Astrocyte (in vitro differentiated cells and primary cell): ENCODE measurements around the gene ANKRD12. TPM values are rescaled to one million over a fixed set of nuclear protein-coding genes. Genes with fewer than 3 reads are reported as not detected.

Experiments used
- DNase-seq: peaks from one replicate; pipeline ENCODE4 v3.0.0-alpha.2; 2010; ENCODE audit warnings: low read depth
- FAIRE-seq: peaks from 2 replicates; lab custom pipeline; 2011; peaks lifted over from hg19 to GRCh38; lab: Jason Lieb, UNC
- H2AFZ ChIP-seq: 2 replicates; pipeline ENCODE4 v1.6.0; 2012; ENCODE audit warnings: low read depth, low read length, inconsistent platforms
- H3K27ac ChIP-seq: 2 replicates; pipeline ENCODE4 v1.5.1; 2011; ENCODE audit warnings: low read depth, low read length, inconsistent platforms
- H3K27me3 ChIP-seq: 2 replicates; pipeline ENCODE4 v1.6.0; 2011; ENCODE audit warnings: low read length, inconsistent platforms; ENCODE audit not compliant: insufficient read depth
- H3K36me3 ChIP-seq: 2 replicates; pipeline ENCODE4 v1.5.1; 2011; ENCODE audit warnings: low read length, inconsistent platforms; ENCODE audit not compliant: insufficient read depth
- H3K4me1 ChIP-seq: 2 replicates; pipeline ENCODE4 v1.5.1; 2011; ENCODE audit warnings: low read length, inconsistent platforms; ENCODE audit not compliant: insufficient read depth
- H3K4me2 ChIP-seq: 2 replicates; pipeline ENCODE4 v1.6.0; 2012; ENCODE audit warnings: low read length, inconsistent platforms
- H3K4me3 ChIP-seq: 2 replicates; pipeline ENCODE4 v1.5.1; 2011; ENCODE audit warnings: low read depth, mild to moderate bottlenecking, low read length, inconsistent platforms; ENCODE audit not compliant: insufficient read depth
- H3K79me2 ChIP-seq: 2 replicates; pipeline ENCODE4 v1.6.0; 2012; ENCODE audit warnings: mild to moderate bottlenecking, low read length, inconsistent platforms; ENCODE audit not compliant: insufficient read depth
- H3K9ac ChIP-seq: 2 replicates; pipeline ENCODE4 v1.6.0; 2012; ENCODE audit warnings: mild to moderate bottlenecking, low read length, inconsistent platforms
- H3K9me3 ChIP-seq: 2 replicates; pipeline ENCODE4 v1.5.1; 2012; ENCODE audit warnings: low read depth, mild to moderate bottlenecking, low read length, inconsistent platforms; ENCODE audit not compliant: insufficient read depth
- H4K20me1 ChIP-seq: 2 replicates; pipeline ENCODE4 v1.6.0; 2012; ENCODE audit warnings: low read length, inconsistent platforms; ENCODE audit not compliant: insufficient read depth
- H3K27ac Mint-ChIP-seq: one replicate; pipeline ENCODE4 v1.8.0; 2021; ENCODE audit warnings: mild to moderate bottlenecking, mixed read lengths; ENCODE audit not compliant: unreplicated experiment
- H3K27me3 Mint-ChIP-seq: one replicate; pipeline ENCODE4 v1.8.0; 2021; ENCODE audit warnings: low read depth, mixed read lengths; ENCODE audit not compliant: unreplicated experiment
- H3K36me3 Mint-ChIP-seq: one replicate; pipeline ENCODE4 v1.8.0; 2021; ENCODE audit warnings: low read depth, mixed read lengths; ENCODE audit not compliant: unreplicated experiment
- H3K4me1 Mint-ChIP-seq: one replicate; pipeline ENCODE4 v1.8.0; 2021; ENCODE audit warnings: low read depth, mixed read lengths; ENCODE audit not compliant: unreplicated experiment
- H3K4me3 Mint-ChIP-seq: one replicate; pipeline ENCODE4 v1.8.0; 2021; ENCODE audit warnings: mild to moderate bottlenecking, moderate library complexity, mixed read lengths; ENCODE audit not compliant: unreplicated experiment
- H3K9me3 Mint-ChIP-seq: one replicate; pipeline ENCODE4 v1.8.0; 2021; ENCODE audit warnings: mild to moderate bottlenecking, mixed read lengths; ENCODE audit not compliant: unreplicated experiment
- CTCF ChIP-seq: IDR thresholded peaks from 2 replicates; pipeline ENCODE4 v1.5.1; 2011; ENCODE audit warnings: low read depth, mild to moderate bottlenecking, inconsistent platforms, low read length, moderate library complexity; ENCODE audit not compliant: insufficient read depth
- EZH2 ChIP-seq: IDR thresholded peaks from 2 replicates; pipeline ENCODE4 v1.6.1; 2012; ENCODE audit warnings: mild to moderate bottlenecking, low read length, inconsistent platforms; ENCODE audit not compliant: insufficient read depth
- total RNA-seq: library from RNA; stranded (reverse); gene quantifications from 2 replicates; pipeline ENCODE4 v1.2.1, GENCODE V29; 2021

Gene ANKRD12
- total RNA-seq, 1 donor from 2014 or later: 24.4 TPM

- no peak for DNase-seq
- H3K4me3 Mint-ChIP-seq: no peak overlapping the region
- H3K9me3 ChIP-seq: no peaks in the 10 kb centered on the region
Measured at GRCh38 chr18:9209279-9209678, 72.7 kb downstream of the ANKRD12 start.

GRCh38 chr18:9210966-9211365, 74.4 kb downstream of the ANKRD12 start:
- H3K9me3 Mint-ChIP-seq: no peaks in the 10 kb centered on the region
- DNase-seq (no peak), FAIRE-seq (no peak)
- Histone ChIP-seq H3K36me3 (no peaks in the 10 kb centered on the region), H3K27ac (no peak overlapping the region), H3K79me2 (no peaks in the 10 kb centered on the region), H4K20me1 (no peaks in the 10 kb centered on the region), H3K9me3 (no peaks in the 10 kb centered on the region), H2AFZ (no peak overlapping the region), H3K27me3 (no peaks in the 10 kb centered on the region), H3K4me2 (no peak overlapping the region), H3K4me3 (no peak overlapping the region), H3K9ac (no peak overlapping the region), H3K4me1 (no peaks in the 10 kb centered on the region)
- no peaks in the 10 kb centered on the region for H3K4me1 Mint-ChIP-seq
- H3K4me3 Mint-ChIP-seq: no peak overlapping the region
- TF ChIP-seq EZH2: no peak
- TF ChIP-seq CTCF: no peak
- H3K27me3 Mint-ChIP-seq: no peaks in the 10 kb centered on the region
- H3K36me3 Mint-ChIP-seq: peaks cover 15% of the 10 kb centered on the region
- H3K27ac Mint-ChIP-seq: no peak overlapping the region

More at GRCh38 chr18:9209279-9209678, 72.7 kb downstream of the ANKRD12 start:
- peaks cover 5% of the 10 kb centered on the region for H3K36me3 Mint-ChIP-seq
- no peaks in the 10 kb centered on the region for H3K27me3 Mint-ChIP-seq
- no peaks in the 10 kb centered on the region for H3K4me1 Mint-ChIP-seq
- Histone ChIP-seq H3K4me3 (no peak overlapping the region), H3K79me2 (no peaks in the 10 kb centered on the region), H4K20me1 (no peaks in the 10 kb centered on the region), H3K27me3 (no peaks in the 10 kb centered on the region), H3K27ac (no peak overlapping the region), H3K4me2 (no peak overlapping the region), H3K9ac (no peak overlapping the region), H3K4me1 (no peaks in the 10 kb centered on the region), H2AFZ (no peak overlapping the region), H3K36me3 (no peaks in the 10 kb centered on the region)
- no peak for TF ChIP-seq CTCF
- TF ChIP-seq EZH2: no peak
- FAIRE-seq: no peak
- no peaks in the 10 kb centered on the region for H3K9me3 Mint-ChIP-seq
- H3K27ac Mint-ChIP-seq: no peak overlapping the region

- Histone ChIP-seq H3K4me2 (no peak overlapping the region), H3K4me1 (no peaks in the 10 kb centered on the region), H3K36me3 (no peaks in the 10 kb centered on the region), H4K20me1 (no peaks in the 10 kb centered on the region), H2AFZ (no peak overlapping the region), H3K27ac (no peak overlapping the region), H3K27me3 (no peaks in the 10 kb centered on the region), H3K9ac (no peak overlapping the region), H3K79me2 (no peaks in the 10 kb centered on the region), H3K4me3 (no peak overlapping the region), H3K9me3 (no peaks in the 10 kb centered on the region)
- Mint-ChIP-seq H3K4me1 (no peaks in the 10 kb centered on the region), H3K9me3 (no peaks in the 10 kb centered on the region), H3K27ac (no peak overlapping the region), H3K27me3 (no peaks in the 10 kb centered on the region), H3K36me3 (peaks cover 15% of the 10 kb centered on the region), H3K4me3 (no peak overlapping the region)
- TF ChIP-seq CTCF: no peak
- no peak for TF ChIP-seq EZH2
- FAIRE-seq (no peak), DNase-seq (no peak)
Measured at GRCh38 chr18:9211955-9212354, 75.4 kb downstream of the ANKRD12 start.
